Chondrocyte (in vitro differentiated cells): ENCODE measurements around the gene GMEB1. TPM values are rescaled to one million over a fixed set of nuclear protein-coding genes. Genes with fewer than 3 reads are reported as not detected.
A peak's percentile ranks its signal among the peaks of the same experiment; 100 is the strongest.
"Not testable (repeated sequence)": the region's sequence is repeated elsewhere in the genome, so short reads cannot be mapped to it uniquely, and the experiment has no call there.

Source experiments
- DNase-seq: peaks from one replicate; pipeline ENCODE4 v3.0.0; 2021; ENCODE audit warnings: mixed read lengths, low spot score
- H3K27ac Mint-ChIP-seq: one replicate; pipeline ENCODE4 v1.8.0; 2021; ENCODE audit warnings: mild to moderate bottlenecking, moderate library complexity, mixed read lengths; ENCODE audit not compliant: unreplicated experiment
- H3K27me3 Mint-ChIP-seq: 2 replicates; pipeline ENCODE4 v1.8.0; 2021; ENCODE audit warnings: low read depth, mixed read lengths
- H3K36me3 Mint-ChIP-seq: 2 replicates; pipeline ENCODE4 v1.8.0; 2021; ENCODE audit warnings: low read depth, mixed read lengths
- H3K4me1 Mint-ChIP-seq: 2 replicates; pipeline ENCODE4 v1.8.0; 2021; ENCODE audit warnings: low read depth, mild to moderate bottlenecking, mixed read lengths
- H3K4me3 Mint-ChIP-seq: one replicate; pipeline ENCODE4 v1.8.0; 2021; ENCODE audit warnings: mild to moderate bottlenecking, moderate library complexity, mixed read lengths; ENCODE audit not compliant: unreplicated experiment
- H3K9me3 Mint-ChIP-seq: 2 replicates; pipeline ENCODE4 v1.8.0; 2021; ENCODE audit warnings: low read depth, mixed read lengths
- CTCF ChIP-seq: fragments of 200-600 bp; sonication (generic); IDR thresholded peaks from 2 replicates; pipeline ENCODE4 v1.5.0; 2021; ENCODE audit warnings: antibody characterized with exemption, mild to moderate bottlenecking, moderate library complexity
- total RNA-seq: library from RNA; stranded (reverse); gene quantifications from 3 replicates; pipeline ENCODE4 v1.2.1, GENCODE V29; 2021

Gene GMEB1
- total RNA-seq, 1 donor from 2014 or later: 12.4 TPM

- H3K36me3 Mint-ChIP-seq: peaks cover 19% of the 10 kb centered on the region
- H3K4me1 Mint-ChIP-seq: peaks cover 7% of the 10 kb centered on the region
- no peaks in the 10 kb centered on the region for H3K9me3 Mint-ChIP-seq
- DNase-seq: no peak
- H3K27me3 Mint-ChIP-seq: no peaks in the 10 kb centered on the region
- H3K27ac Mint-ChIP-seq: no peak overlapping the region
- no peak overlapping the region for H3K4me3 Mint-ChIP-seq
- no peak for TF ChIP-seq CTCF
Measured at GRCh38 chr1:28716336-28716735, 47.8 kb downstream of the GMEB1 start.

- Mint-ChIP-seq H3K27ac (no peak overlapping the region), H3K27me3 (no peaks in the 10 kb centered on the region), H3K36me3 (peaks cover 15% of the 10 kb centered on the region), H3K4me3 (no peak overlapping the region), H3K9me3 (no peaks in the 10 kb centered on the region), H3K4me1 (peaks cover 10% of the 10 kb centered on the region)
- DNase-seq: no peak
- TF ChIP-seq CTCF: no peak
Measured at GRCh38 chr1:28718166-28718565, 49.6 kb downstream of the GMEB1 start.

GRCh38 chr1:28718586-28719331 is 50.2 kb downstream of the GMEB1 start:
- no peak for TF ChIP-seq CTCF
- H3K27ac Mint-ChIP-seq: no peak overlapping the region
- no peak overlapping the region for H3K4me3 Mint-ChIP-seq
- no peaks in the 10 kb centered on the region for H3K27me3 Mint-ChIP-seq
- H3K9me3 Mint-ChIP-seq: no peaks in the 10 kb centered on the region
- H3K4me1 Mint-ChIP-seq: peaks cover 10% of the 10 kb centered on the region
- DNase-seq: no peak
- H3K36me3 Mint-ChIP-seq: peaks cover 12% of the 10 kb centered on the region

- Mint-ChIP-seq H3K4me1 (peaks cover 10% of the 10 kb centered on the region), H3K27ac (no peak overlapping the region), H3K36me3 (peaks cover 6% of the 10 kb centered on the region), H3K9me3 (no peaks in the 10 kb centered on the region), H3K4me3 (no peak overlapping the region), H3K27me3 (no peaks in the 10 kb centered on the region)
- DNase-seq: no peak
- peak; percentile 30 for TF ChIP-seq CTCF
Measured at GRCh38 chr1:28719332-28719619, 50.7 kb downstream of the GMEB1 start.

- Mint-ChIP-seq H3K9me3 (no peaks in the 10 kb centered on the region), H3K27me3 (no peaks in the 10 kb centered on the region), H3K36me3 (no peaks in the 10 kb centered on the region), H3K27ac (no peak overlapping the region), H3K4me3 (no peak overlapping the region), H3K4me1 (peaks cover 10% of the 10 kb centered on the region)
- TF ChIP-seq CTCF: no peak
- DNase-seq: no peak
Measured at GRCh38 chr1:28720376-28720775, 51.8 kb downstream of the GMEB1 start.

GRCh38 chr1:28721927-28722326 is 53.3 kb downstream of the GMEB1 start:
- H3K36me3 Mint-ChIP-seq, H3K9me3 Mint-ChIP-seq, H3K27me3 Mint-ChIP-seq, DNase-seq: not testable (repeated sequence)
- H3K27ac Mint-ChIP-seq: peak overlapping the region; percentile 66
- H3K4me3 Mint-ChIP-seq: peak overlapping the region; percentile 28
- peaks cover 10% of the 10 kb centered on the region for H3K4me1 Mint-ChIP-seq

GRCh38 chr1:28725365-28725764 is 56.8 kb downstream of the GMEB1 start:
- H3K4me3 Mint-ChIP-seq, H3K4me1 Mint-ChIP-seq, H3K36me3 Mint-ChIP-seq, H3K27me3 Mint-ChIP-seq, H3K9me3 Mint-ChIP-seq, H3K27ac Mint-ChIP-seq, DNase-seq: not testable (repeated sequence)
